GM19351 (cell line): Measurements from ENCODE around the gene MTMR11.
"Not testable (repeated sequence)": the region's sequence is repeated elsewhere in the genome, so short reads cannot be mapped to it uniquely, and the experiment has no call there.

Source experiments
- ATAC-seq: cut with Tn5 transposase; IDR thresholded peaks from one replicate; pipeline ENCODE4 v1.9.1; 2021; ENCODE audit warnings: mild to moderate bottlenecking, moderate library complexity; ENCODE audit not compliant: unreplicated experiment

MTMR11 gene

GRCh38 chr1:149936170-149936991, at the start of gene MTMR11:
Gene MTMR11 (minus strand): TSS chr1:149936879. CDS start chr1:149936647, 232 bp downstream.
- no peak for ATAC-seq

GRCh38 chr1:149979972-149980540, 43.4 kb upstream of the MTMR11 start:
- ATAC-seq, result no peak

- ATAC-seq, result no peak
Measured at GRCh38 chr1:149979245-149979971, 42.7 kb upstream of the MTMR11 start.

- ATAC-seq, result no peak
Measured at GRCh38 chr1:149978547-149979023, 41.9 kb upstream of the MTMR11 start.

- ATAC-seq, result no peak
Measured at GRCh38 chr1:149977345-149977744, 40.7 kb upstream of the MTMR11 start.

GRCh38 chr1:149972547-149972946, 35.9 kb upstream of the MTMR11 start:
- no peak for ATAC-seq

GRCh38 chr1:149967646-149968045, 31.0 kb upstream of the MTMR11 start:
- no peak for ATAC-seq

- ATAC-seq, result no peak
Measured at GRCh38 chr1:149967041-149967440, 30.4 kb upstream of the MTMR11 start.

- ATAC-seq, result no peak
Measured at GRCh38 chr1:149966405-149966804, 29.7 kb upstream of the MTMR11 start.

- no peak for ATAC-seq
Measured at GRCh38 chr1:149965440-149965839, 28.8 kb upstream of the MTMR11 start.

- ATAC-seq, result no peak
Measured at GRCh38 chr1:149963358-149963757, 26.7 kb upstream of the MTMR11 start.

- ATAC-seq, result no peak
Measured at GRCh38 chr1:149962736-149963135, 26.1 kb upstream of the MTMR11 start.

GRCh38 chr1:149962039-149962647, 25.5 kb upstream of the MTMR11 start:
- ATAC-seq, result no peak

- ATAC-seq, result not testable (repeated sequence)
Measured at GRCh38 chr1:149957548-149957947, 20.9 kb upstream of the MTMR11 start.

- no peak for ATAC-seq
Measured at GRCh38 chr1:149949911-149950310, 13.2 kb upstream of the MTMR11 start.

GRCh38 chr1:149945206-149945605, 8.5 kb upstream of the MTMR11 start:
- ATAC-seq, result no peak

GRCh38 chr1:149942885-149943284, 6.2 kb upstream of the MTMR11 start:
- no peak for ATAC-seq

- ATAC-seq, result no peak
Measured at GRCh38 chr1:149942207-149942606, 5.5 kb upstream of the MTMR11 start.

- ATAC-seq, result no peak
Measured at GRCh38 chr1:149940427-149940826, 3.7 kb upstream of the MTMR11 start.

- ATAC-seq, result not testable (repeated sequence)
Measured at GRCh38 chr1:149938668-149939003, 2.0 kb upstream of the MTMR11 start.

- no peak for ATAC-seq
Measured at GRCh38 chr1:149937759-149938158, 1.1 kb upstream of the MTMR11 start.
